ENCODE data around the gene ABLIM1.
A peak's percentile ranks its signal among the peaks of the same experiment; 100 is the strongest.

Gene ABLIM1

GRCh38 chr10:114593816-114594468 is 64.1 kb downstream of the ABLIM1 start:
- TF ChIP-seq EZH2phosphoT487 (IDR thresholded peaks at IDR 0.05; ENCODE audit: low read length), result no peak
- TF ChIP-seq CTCF (IDR thresholded peaks at IDR 0.05; ENCODE audit: low read length), result no peak
- TF ChIP-seq EZH2 (optimal IDR thresholded peaks at IDR 0.05; ENCODE audit: low read depth, low read length), result no peak
- Histone ChIP-seq H3K4me1 (ENCODE audit: low read length) (peaks cover 18% of the 10 kb centered on the region; the same call in 1 of the 2 replicates), H4K20me1 (ENCODE audit: insufficient read depth, low read length) (no peaks in the 10 kb centered on the region), H3K9ac (ENCODE audit: low read length) (no peak overlapping the region), H3F3A (ENCODE audit: insufficient read depth, low read length) (0 out of 2 replicates have a peak, but pooled peaks cover 5% of the 10 kb centered on the region), H3K4me2 (ENCODE audit: low read depth, low read length) (peak overlapping the region; percentile 24; the same call in 1 of the 2 replicates), H3K27ac (ENCODE audit: low read length) (peak overlapping the region; percentile 19; the same call in 1 of the 2 replicates), H3K9me3 (replicated peaks; ENCODE audit: insufficient read depth, low read length) (no peaks in the 10 kb centered on the region), H3K79me2 (ENCODE audit: low read length) (no peaks in the 10 kb centered on the region), H3K27me3 (replicated peaks; ENCODE audit: insufficient read depth, low read length) (no peaks in the 10 kb centered on the region), H3K9me2 (replicated peaks; ENCODE audit: insufficient read depth, low read length) (no peaks in the 10 kb centered on the region), H3K36me3 (replicated peaks; ENCODE audit: insufficient read depth, low read length) (no peaks in the 10 kb centered on the region), H3K4me3 (ENCODE audit: low read length) (no peak overlapping the region), H2AFZ (ENCODE audit: low read length) (no peak overlapping the region)
- DNase-seq, result peak; percentile 56

- TF ChIP-seq EZH2 (optimal IDR thresholded peaks at IDR 0.05; ENCODE audit: low read depth, low read length) (no peak), EZH2phosphoT487 (IDR thresholded peaks at IDR 0.05; ENCODE audit: low read length) (no peak), CTCF (IDR thresholded peaks at IDR 0.05; ENCODE audit: low read length) (no peak)
Observed at GRCh38 chr10:114593240-114593792, 64.8 kb downstream of the ABLIM1 start.

GRCh38 chr10:114590993-114591392 is 67.1 kb downstream of the ABLIM1 start:
- H3K9ac ChIP-seq (ENCODE audit: low read length), result no peak overlapping the region
- no peak for DNase-seq

More at GRCh38 chr10:114593240-114593792, 64.8 kb downstream of the ABLIM1 start:
- no peaks in the 10 kb centered on the region for H3K9me3 ChIP-seq (replicated peaks; ENCODE audit: insufficient read depth, low read length)
- no peaks in the 10 kb centered on the region for H3K36me3 ChIP-seq (replicated peaks; ENCODE audit: insufficient read depth, low read length)
- no peak overlapping the region for H3K9ac ChIP-seq (ENCODE audit: low read length)
- H2AFZ ChIP-seq (ENCODE audit: low read length), result no peak overlapping the region
- DNase-seq, result no peak
- H3K27me3 ChIP-seq (replicated peaks; ENCODE audit: insufficient read depth, low read length), result no peaks in the 10 kb centered on the region
- no peaks in the 10 kb centered on the region for H4K20me1 ChIP-seq (ENCODE audit: insufficient read depth, low read length)
- H3F3A ChIP-seq (ENCODE audit: insufficient read depth, low read length), result 0 out of 2 replicates have a peak, but pooled peaks cover 5% of the 10 kb centered on the region
- no peaks in the 10 kb centered on the region for H3K9me2 ChIP-seq (replicated peaks; ENCODE audit: insufficient read depth, low read length)
- H3K27ac ChIP-seq (ENCODE audit: low read length), result no peak overlapping the region
- peaks cover 18% of the 10 kb centered on the region; the same call in 1 of the 2 replicates for H3K4me1 ChIP-seq (ENCODE audit: low read length)
- no peak overlapping the region for H3K4me3 ChIP-seq (ENCODE audit: low read length)
- H3K79me2 ChIP-seq (ENCODE audit: low read length), result no peaks in the 10 kb centered on the region
- no peak overlapping the region for H3K4me2 ChIP-seq (ENCODE audit: low read depth, low read length)

More at GRCh38 chr10:114590993-114591392, 67.1 kb downstream of the ABLIM1 start:
- Histone ChIP-seq H3K9me3 (replicated peaks; ENCODE audit: insufficient read depth, low read length) (no peaks in the 10 kb centered on the region), H3K27ac (ENCODE audit: low read length) (no peak overlapping the region), H2AFZ (ENCODE audit: low read length) (no peak overlapping the region), H3K27me3 (replicated peaks; ENCODE audit: insufficient read depth, low read length) (no peaks in the 10 kb centered on the region), H4K20me1 (ENCODE audit: insufficient read depth, low read length) (no peaks in the 10 kb centered on the region), H3K4me1 (ENCODE audit: low read length) (peaks cover 18% of the 10 kb centered on the region; the same call in 1 of the 2 replicates), H3K79me2 (ENCODE audit: low read length) (no peaks in the 10 kb centered on the region), H3K4me3 (ENCODE audit: low read length) (no peak overlapping the region), H3K4me2 (ENCODE audit: low read depth, low read length) (no peak overlapping the region), H3K9me2 (replicated peaks; ENCODE audit: insufficient read depth, low read length) (no peaks in the 10 kb centered on the region), H3F3A (ENCODE audit: insufficient read depth, low read length) (0 out of 2 replicates have a peak, but pooled peaks cover 5% of the 10 kb centered on the region), H3K36me3 (replicated peaks; ENCODE audit: insufficient read depth, low read length) (no peaks in the 10 kb centered on the region)
- no peak for TF ChIP-seq CTCF (IDR thresholded peaks at IDR 0.05; ENCODE audit: low read length)

Data from MM.1S (cell line).